ENCODE data around the gene ZNF556.

DNA sequence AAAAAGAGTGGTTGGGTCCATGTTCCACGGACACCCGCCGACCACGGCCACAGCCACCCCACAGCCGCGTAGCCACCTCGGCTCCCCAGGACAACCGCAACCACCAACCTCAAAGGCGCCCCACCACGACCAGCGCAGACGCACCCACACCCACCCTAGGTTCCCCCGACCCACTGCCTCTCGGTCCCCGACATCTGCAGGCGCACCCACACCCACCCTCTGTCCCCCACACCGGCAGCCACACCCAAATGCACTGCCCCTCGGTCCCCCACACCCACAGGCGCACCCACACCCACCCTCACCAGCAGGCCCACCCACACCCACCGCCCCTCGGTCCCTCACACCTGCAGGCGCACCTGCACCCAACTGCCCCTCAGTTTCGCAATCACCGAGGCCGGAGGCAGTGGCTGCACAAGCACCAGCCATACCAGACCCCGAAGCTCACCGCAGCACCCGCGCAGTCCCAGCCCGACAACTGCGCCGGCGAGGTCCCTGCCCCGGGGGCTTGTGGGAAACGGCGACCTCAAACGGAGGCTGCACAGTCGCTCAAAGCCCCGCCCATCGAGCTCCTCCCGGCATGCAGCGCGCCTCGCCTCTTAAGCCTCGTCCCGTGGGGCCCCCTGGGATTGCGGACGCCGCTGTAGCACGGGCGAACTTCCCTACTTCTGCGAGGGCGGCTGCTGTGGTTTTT is 59.4 kb downstream of the ZNF556 start:
- TF ChIP-seq, protein P1, sequence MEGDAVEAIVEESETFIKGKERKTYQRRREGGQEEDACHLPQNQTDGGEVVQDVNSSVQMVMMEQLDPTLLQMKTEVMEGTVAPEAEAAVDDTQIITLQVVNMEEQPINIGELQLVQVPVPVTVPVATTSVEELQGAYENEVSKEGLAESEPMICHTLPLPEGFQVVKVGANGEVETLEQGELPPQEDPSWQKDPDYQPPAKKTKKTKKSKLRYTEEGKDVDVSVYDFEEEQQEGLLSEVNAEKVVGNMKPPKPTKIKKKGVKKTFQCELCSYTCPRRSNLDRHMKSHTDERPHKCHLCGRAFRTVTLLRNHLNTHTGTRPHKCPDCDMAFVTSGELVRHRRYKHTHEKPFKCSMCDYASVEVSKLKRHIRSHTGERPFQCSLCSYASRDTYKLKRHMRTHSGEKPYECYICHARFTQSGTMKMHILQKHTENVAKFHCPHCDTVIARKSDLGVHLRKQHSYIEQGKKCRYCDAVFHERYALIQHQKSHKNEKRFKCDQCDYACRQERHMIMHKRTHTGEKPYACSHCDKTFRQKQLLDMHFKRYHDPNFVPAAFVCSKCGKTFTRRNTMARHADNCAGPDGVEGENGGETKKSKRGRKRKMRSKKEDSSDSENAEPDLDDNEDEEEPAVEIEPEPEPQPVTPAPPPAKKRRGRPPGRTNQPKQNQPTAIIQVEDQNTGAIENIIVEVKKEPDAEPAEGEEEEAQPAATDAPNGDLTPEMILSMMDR (conservative IDR thresholded peaks at IDR 0.05; ENCODE audit: low read length): no peak
- no peak for TF ChIP-seq EZH2phosphoT487 (IDR thresholded peaks at IDR 0.05; ENCODE audit: borderline replicate concordance, low read depth, low read length)

All from OCI-LY7 (cell line).